H9 (cell line): Measurements from ENCODE around the gene TRNT1. TPM values are rescaled to one million over a fixed set of nuclear protein-coding genes. Genes with fewer than 3 reads are reported as not detected.

Experiments used
- DNase-seq: peaks from one replicate; pipeline ENCODE4 v3.0.0-alpha.2; 2017
- H2AFZ ChIP-seq: one replicate; pipeline ENCODE4 v1.6.1; 2013; ENCODE audit warnings: mild to moderate bottlenecking, low read length, control low read depth, moderate library complexity
- H2AK5ac ChIP-seq: 2 replicates; pipeline ENCODE4 v1.6.1; 2013; ENCODE audit warnings: low read length, control low read depth, mixed read lengths; ENCODE audit not compliant: insufficient read length
- H2BK120ac ChIP-seq: one replicate; pipeline ENCODE4 v1.6.1; 2013; ENCODE audit warnings: low read depth, mild to moderate bottlenecking, low read length, control low read depth, inconsistent platforms; ENCODE audit not compliant: poor library complexity, severe bottlenecking
- H2BK12ac ChIP-seq: 2 replicates; pipeline ENCODE4 v1.6.1; 2013; ENCODE audit warnings: low read length, control low read depth, mixed read lengths, low read depth; ENCODE audit not compliant: insufficient read length
- H2BK15ac ChIP-seq: 2 replicates; pipeline ENCODE4 v1.6.1; 2013; ENCODE audit warnings: low read depth, low read length, control low read depth
- H2BK20ac ChIP-seq: one replicate; pipeline ENCODE4 v1.6.1; 2013; ENCODE audit warnings: low read depth, mild to moderate bottlenecking, low read length, control low read depth, inconsistent platforms; ENCODE audit not compliant: poor library complexity, severe bottlenecking
- H2BK5ac ChIP-seq: 2 replicates; pipeline ENCODE4 v1.6.1; 2013; ENCODE audit warnings: low read length, control low read depth, mixed read lengths; ENCODE audit not compliant: insufficient read length
- H3K14ac ChIP-seq: 2 replicates; pipeline ENCODE4 v1.6.1; 2013; ENCODE audit warnings: low read length, control low read depth; ENCODE audit not compliant: insufficient read depth
- H3K18ac ChIP-seq: 2 replicates; pipeline ENCODE4 v1.6.1; 2013; ENCODE audit warnings: low read depth, mild to moderate bottlenecking, mixed read lengths, low read length, control low read depth; ENCODE audit not compliant: insufficient read length
- H3K23ac ChIP-seq: 2 replicates; pipeline ENCODE4 v1.6.1; 2013; ENCODE audit warnings: low read length, control low read depth, mixed read lengths, low read depth; ENCODE audit not compliant: insufficient read length
- H3K23me2 ChIP-seq: 2 replicates; pipeline ENCODE4 v1.6.1; 2013; ENCODE audit warnings: low read depth, mild to moderate bottlenecking, mixed read lengths, low read length, control low read depth; ENCODE audit not compliant: insufficient read length, poor library complexity, severe bottlenecking
- H3K27ac ChIP-seq: 2 replicates; pipeline ENCODE4 v1.5.1; 2013; ENCODE audit warnings: low read length, control low read depth, mixed read lengths, low read depth; ENCODE audit not compliant: insufficient read length
- H3K27me3 ChIP-seq: 2 replicates; pipeline ENCODE4 v1.6.1; 2013; ENCODE audit warnings: low read length, control low read depth, inconsistent platforms; ENCODE audit not compliant: insufficient read depth
- H3K4ac ChIP-seq: 2 replicates; pipeline ENCODE4 v1.6.1; 2013; ENCODE audit warnings: low read depth, mild to moderate bottlenecking, control low read depth, inconsistent platforms, low read length, moderate library complexity
- H3K4me1 ChIP-seq: 2 replicates; pipeline ENCODE4 v1.6.1; 2013; ENCODE audit warnings: low read length, control low read depth, inconsistent platforms; ENCODE audit not compliant: insufficient read depth
- H3K4me2 ChIP-seq: 2 replicates; pipeline ENCODE4 v1.6.1; 2013; ENCODE audit warnings: low read length, control low read depth, mixed read lengths; ENCODE audit not compliant: insufficient read length, insufficient read depth
- H3K56ac ChIP-seq: 2 replicates; pipeline ENCODE4 v1.6.1; 2013; ENCODE audit warnings: low read depth, mild to moderate bottlenecking, mixed read lengths, low read length, control low read depth; ENCODE audit not compliant: insufficient read length
- H3K79me1 ChIP-seq: 2 replicates; pipeline ENCODE4 v1.6.1; 2013; ENCODE audit warnings: low read depth, mild to moderate bottlenecking, moderate library complexity, low read length, control low read depth, inconsistent platforms; ENCODE audit not compliant: insufficient read depth, poor library complexity, severe bottlenecking
- H3K79me2 ChIP-seq: 2 replicates; pipeline ENCODE4 v1.6.1; 2013; ENCODE audit warnings: low read length, control low read depth, inconsistent platforms; ENCODE audit not compliant: insufficient read depth
- H3K9ac ChIP-seq: 2 replicates; pipeline ENCODE4 v1.6.1; 2013; ENCODE audit warnings: low read length, control low read depth, mixed read lengths; ENCODE audit not compliant: insufficient read length; ENCODE audit errors: extremely low read depth
- H3K9me3 ChIP-seq: one replicate; pipeline ENCODE4 v1.6.1; 2013; ENCODE audit warnings: low read depth, low read length, inconsistent platforms; ENCODE audit not compliant: control insufficient read depth
- H3T11ph ChIP-seq: one replicate; pipeline ENCODE4 v1.6.1; 2013; ENCODE audit warnings: mild to moderate bottlenecking, low read length, control low read depth, inconsistent platforms
- H4K20me1 ChIP-seq: one replicate; pipeline ENCODE4 v1.6.1; 2013; ENCODE audit not compliant: control insufficient read depth, insufficient read length, insufficient read depth
- H4K5ac ChIP-seq: 2 replicates; pipeline ENCODE4 v1.6.1; 2013; ENCODE audit warnings: low read depth, mild to moderate bottlenecking, mixed read lengths, low read length, control low read depth; ENCODE audit not compliant: insufficient read length
- H4K8ac ChIP-seq: replicated peaks from 2 replicates; pipeline ENCODE4 v1.6.1; 2013; ENCODE audit warnings: low read length, control low read depth, mixed read lengths, low read depth; ENCODE audit not compliant: insufficient read length
- H4K91ac ChIP-seq: 2 replicates; pipeline ENCODE4 v1.6.1; 2013; ENCODE audit warnings: low read depth, mild to moderate bottlenecking, moderate library complexity, mixed read lengths, low read length, control low read depth; ENCODE audit not compliant: insufficient read length
- H3K27ac Mint-ChIP-seq, 3 experiments: 2 replicates in 2 of 3; 3 replicates in 1 of 3; pipeline ENCODE4 v1.8.0; 2020 to 2021; ENCODE audit warnings: mixed read lengths in 3 of 3, mild to moderate bottlenecking in 1 of 3, moderate library complexity in 1 of 3
- H3K27me3 Mint-ChIP-seq: 2 replicates; pipeline ENCODE4 v1.8.0; 2021; ENCODE audit warnings: low read depth, mild to moderate bottlenecking, moderate library complexity, mixed read lengths
- H3K36me3 Mint-ChIP-seq, 3 experiments: 2 replicates in 2 of 3; 3 replicates in 1 of 3; pipeline ENCODE4 v1.8.0; 2020 to 2021; ENCODE audit warnings: low read depth in 3 of 3, mixed read lengths in 3 of 3; ENCODE audit not compliant: insufficient read depth in 1 of 3
- H3K4me1 Mint-ChIP-seq, 2 experiments: 2 replicates each; pipeline ENCODE4 v1.8.0; 2020; ENCODE audit warnings: mixed read lengths in 2 of 2
- H3K4me3 Mint-ChIP-seq, 2 experiments: 2 replicates in 1 of 2; 3 replicates in 1 of 2; pipeline ENCODE4 v1.8.0; 2020 to 2021; ENCODE audit warnings: mild to moderate bottlenecking in 2 of 2, mixed read lengths in 2 of 2, moderate library complexity in 1 of 2
- H3K9me3 Mint-ChIP-seq, 2 experiments: 2 replicates in 1 of 2; 3 replicates in 1 of 2; pipeline ENCODE4 v1.8.0; 2020; ENCODE audit warnings: mild to moderate bottlenecking in 2 of 2, mixed read lengths in 2 of 2, moderate library complexity in 1 of 2
- WGBS: extraction: QIAGEN DNeasy Blood & Tissue Kit; methylation state at CpG from one replicate; pipeline ENCODE4 v1.1.7; 2013; ENCODE audit warnings: missing lambda C conversion rate, low lambda C conversion rate, mixed read lengths; ENCODE audit not compliant: insufficient read length; ENCODE audit errors: extremely low coverage; 5-methylcytosine and 5-hydroxymethylcytosine counted together
- total RNA-seq: library from RNA; stranded (reverse); gene quantifications from 2 replicates; pipeline ENCODE4 v1.2.1, GENCODE V29; 2021
- TF ChIP-seq, protein P1 (sequence below): fragments of 200-600 bp; sonication (generic); conservative IDR thresholded peaks from 3 replicates; pipeline ENCODE4 v1.8.0; 2021; ENCODE audit warnings: antibody characterized with exemption, mild to moderate bottlenecking

The TRNT1 gene
- total RNA-seq, 1 experiment from 2014 or later: 49.2 TPM

DNA sequence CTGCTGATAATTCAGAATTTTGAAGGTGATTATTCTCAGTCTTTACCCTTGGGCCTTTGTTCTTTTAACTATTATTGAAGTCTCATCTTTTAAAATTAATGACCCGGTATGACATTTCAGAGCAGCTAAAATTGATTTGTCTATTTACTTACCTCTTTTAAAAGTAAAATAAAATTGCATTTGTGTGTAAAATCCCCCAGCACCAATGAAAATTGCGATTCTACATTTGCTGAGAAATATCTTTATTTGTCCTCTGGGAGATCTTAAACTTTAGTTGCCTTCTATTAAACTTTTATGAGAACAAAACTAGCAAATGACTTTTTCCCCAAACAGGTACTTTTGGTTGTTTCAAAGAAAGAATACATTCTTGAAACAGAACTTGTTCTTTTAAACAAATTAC, 9.1 kb upstream of the TRNT1 start:
- no peak overlapping the region for H2AK5ac ChIP-seq
- no peak overlapping the region for H3K4ac ChIP-seq
- H3K4me1 Mint-ChIP-seq: no peaks in the 10 kb centered on the region
- H3K27ac ChIP-seq: no peak overlapping the region
- no peak overlapping the region for H2BK5ac ChIP-seq
- DNase-seq: no peak
- H3K9ac ChIP-seq: no peak overlapping the region
- no peak overlapping the region for H4K8ac ChIP-seq
- no peak overlapping the region for H3K23ac ChIP-seq
- H4K5ac ChIP-seq: no peak overlapping the region
- no peaks in the 10 kb centered on the region for H3K23me2 ChIP-seq
- no peaks in the 10 kb centered on the region for H3K27me3 ChIP-seq
- H2AFZ ChIP-seq: no peak overlapping the region
- H3K36me3 Mint-ChIP-seq: no peaks in the 10 kb centered on the region
- H2BK120ac ChIP-seq: no peak overlapping the region
- H2BK12ac ChIP-seq: no peak overlapping the region
- no peak overlapping the region for H3K4me2 ChIP-seq
- H3K9me3 ChIP-seq: no peaks in the 10 kb centered on the region
- H3K27me3 Mint-ChIP-seq: no peaks in the 10 kb centered on the region; the same call in 1 of the 2 replicates
- H3K79me1 ChIP-seq: no peaks in the 10 kb centered on the region
- H3K4me3 Mint-ChIP-seq: no peak overlapping the region
- no peak overlapping the region for H3K56ac ChIP-seq
- no peaks in the 10 kb centered on the region for H4K20me1 ChIP-seq
- H3K14ac ChIP-seq: no peak overlapping the region
- no peaks in the 10 kb centered on the region for H3K4me1 ChIP-seq
- no CpG with 5 or more reads among the region's 2 CpGs for WGBS
- no peak overlapping the region for H3T11ph ChIP-seq
- TF ChIP-seq, protein P1, sequence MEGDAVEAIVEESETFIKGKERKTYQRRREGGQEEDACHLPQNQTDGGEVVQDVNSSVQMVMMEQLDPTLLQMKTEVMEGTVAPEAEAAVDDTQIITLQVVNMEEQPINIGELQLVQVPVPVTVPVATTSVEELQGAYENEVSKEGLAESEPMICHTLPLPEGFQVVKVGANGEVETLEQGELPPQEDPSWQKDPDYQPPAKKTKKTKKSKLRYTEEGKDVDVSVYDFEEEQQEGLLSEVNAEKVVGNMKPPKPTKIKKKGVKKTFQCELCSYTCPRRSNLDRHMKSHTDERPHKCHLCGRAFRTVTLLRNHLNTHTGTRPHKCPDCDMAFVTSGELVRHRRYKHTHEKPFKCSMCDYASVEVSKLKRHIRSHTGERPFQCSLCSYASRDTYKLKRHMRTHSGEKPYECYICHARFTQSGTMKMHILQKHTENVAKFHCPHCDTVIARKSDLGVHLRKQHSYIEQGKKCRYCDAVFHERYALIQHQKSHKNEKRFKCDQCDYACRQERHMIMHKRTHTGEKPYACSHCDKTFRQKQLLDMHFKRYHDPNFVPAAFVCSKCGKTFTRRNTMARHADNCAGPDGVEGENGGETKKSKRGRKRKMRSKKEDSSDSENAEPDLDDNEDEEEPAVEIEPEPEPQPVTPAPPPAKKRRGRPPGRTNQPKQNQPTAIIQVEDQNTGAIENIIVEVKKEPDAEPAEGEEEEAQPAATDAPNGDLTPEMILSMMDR: no peak
- H3K79me2 ChIP-seq: no peaks in the 10 kb centered on the region
- no peaks in the 10 kb centered on the region; a peak in 1 of 5 replicates for H3K9me3 Mint-ChIP-seq
- no peak overlapping the region for H4K91ac ChIP-seq
- no peak overlapping the region for H3K18ac ChIP-seq
- no peak overlapping the region for H2BK15ac ChIP-seq
- H3K27ac Mint-ChIP-seq: no peak overlapping the region
- no peak overlapping the region for H2BK20ac ChIP-seq
